GM18526 (cell line): ENCODE data around the gene ITPKB.

Source experiments
- POLR2A ChIP-seq: IDR thresholded peaks from 3 replicates; pipeline ENCODE4 v1.6.1; 2011; ENCODE audit not compliant: insufficient read length; ENCODE audit errors: extremely low read depth

ITPKB gene

GRCh38 chr1:226661965-226662364, 77.1 kb downstream of the ITPKB start:
- no peak for TF ChIP-seq POLR2A

- no peak for TF ChIP-seq POLR2A
Observed at GRCh38 chr1:226661271-226661670, 77.8 kb downstream of the ITPKB start.

- no peak for TF ChIP-seq POLR2A
Observed at GRCh38 chr1:226660410-226661182, 78.5 kb downstream of the ITPKB start.

GRCh38 chr1:226659641-226660040, 79.4 kb downstream of the ITPKB start:
- TF ChIP-seq POLR2A: no peak

- TF ChIP-seq POLR2A: no peak
Observed at GRCh38 chr1:226659136-226659535, 79.9 kb downstream of the ITPKB start.

- no peak for TF ChIP-seq POLR2A
Observed at GRCh38 chr1:226658546-226659125, 80.4 kb downstream of the ITPKB start.

GRCh38 chr1:226657895-226658545, 81.1 kb downstream of the ITPKB start:
- no peak for TF ChIP-seq POLR2A

- TF ChIP-seq POLR2A: no peak
Observed at GRCh38 chr1:226656601-226657277, 82.3 kb downstream of the ITPKB start.

- TF ChIP-seq POLR2A: no peak
Observed at GRCh38 chr1:226656201-226656600, 82.9 kb downstream of the ITPKB start.

GRCh38 chr1:226655251-226656163, 83.6 kb downstream of the ITPKB start:
- TF ChIP-seq POLR2A: no peak

GRCh38 chr1:226654668-226655055, 84.4 kb downstream of the ITPKB start:
- no peak for TF ChIP-seq POLR2A

- TF ChIP-seq POLR2A: no peak
Observed at GRCh38 chr1:226654046-226654667, 84.9 kb downstream of the ITPKB start.

GRCh38 chr1:226653311-226653921, 85.7 kb downstream of the ITPKB start:
- TF ChIP-seq POLR2A: no peak

- TF ChIP-seq POLR2A: no peak
Observed at GRCh38 chr1:226652613-226653012, 86.5 kb downstream of the ITPKB start.
